HepG2 (cell line): ENCODE data around the gene FAM167B. TPM values are rescaled to one million over a fixed set of nuclear protein-coding genes. Genes with fewer than 3 reads are reported as not detected.

Source experiments
- ARNT ChIP-seq: fragments of 450-650 bp; IDR thresholded peaks from 2 replicates; pipeline ENCODE4 v1.6.1; 2017
- EEA1 ChIP-seq: sonication (generic); formaldehyde crosslinking; IDR thresholded peaks from 2 replicates; pipeline ENCODE4 v1.5.1; 2020; ENCODE audit warnings: mild to moderate bottlenecking, missing genetic modification reagents, borderline replicate concordance
- HIC2 ChIP-seq: sonication (generic); formaldehyde crosslinking; IDR thresholded peaks from 2 replicates; pipeline ENCODE4 v1.9.0; 2022; ENCODE audit warnings: low read depth, missing genetic modification reagents
- KLF16 ChIP-seq, 2 experiments: sonication (generic) in 1 of 2; formaldehyde crosslinking in 1 of 2; IDR thresholded peaks; 2 replicates each; pipeline versions ENCODE4 v1.6.1 to v1.8.0; 2016 to 2023; ENCODE audit warnings: missing genetic modification reagents in 2 of 2, missing compliant biosample characterization in 1 of 2
- KMT2B ChIP-seq: IDR thresholded peaks from 2 replicates; pipeline ENCODE4 v1.6.1; 2016; ENCODE audit warnings: missing genetic modification reagents, missing compliant biosample characterization
- MBD4 ChIP-seq: IDR thresholded peaks from 2 replicates; pipeline ENCODE4 v1.6.1; 2012; ENCODE audit warnings: low read length, inconsistent platforms, borderline replicate concordance
- POLR2A ChIP-seq, 2 experiments: IDR thresholded peaks; 2 replicates each; pipeline ENCODE4 v1.6.1; 2011; ENCODE audit warnings: low read depth in 2 of 2, low read length in 2 of 2, mild to moderate bottlenecking in 1 of 2, moderate library complexity in 1 of 2; ENCODE audit not compliant: insufficient read depth in 1 of 2
- PTBP1 ChIP-seq: fragments of 200-400 bp; formaldehyde crosslinking; IDR thresholded peaks from 2 replicates; pipeline ENCODE4 v1.6.1; 2018; ENCODE audit warnings: low read length, low read depth; ENCODE audit not compliant: poor library complexity, severe bottlenecking
- RXRA ChIP-seq: sonication (generic); formaldehyde crosslinking; IDR thresholded peaks from 2 replicates; pipeline ENCODE4 v1.5.1; 2020; ENCODE audit warnings: missing genetic modification reagents
- ZHX2 ChIP-seq, 2 experiments: sonication (generic) in 1 of 2; formaldehyde crosslinking in 1 of 2; IDR thresholded peaks; 2 replicates each; pipeline versions ENCODE4 v1.6.1 to v1.9.0; 2014 to 2022; ENCODE audit warnings: antibody characterized with exemption in 1 of 2, borderline replicate concordance in 1 of 2, inconsistent platforms in 1 of 2, low read depth in 1 of 2, missing genetic modification reagents in 1 of 2
- ZNF180 ChIP-seq: sonication (generic); formaldehyde crosslinking; IDR thresholded peaks from 2 replicates; pipeline ENCODE4 v1.4.0; 2020; ENCODE audit warnings: low read depth, missing genetic modification reagents, borderline replicate concordance
- ZNF296 ChIP-seq: sonication (generic); formaldehyde crosslinking; conservative IDR thresholded peaks from 2 replicates; pipeline ENCODE4 v1.5.0; 2020; ENCODE audit warnings: mild to moderate bottlenecking, missing genetic modification reagents
- ZNF550 ChIP-seq: sonication (generic); formaldehyde crosslinking; IDR thresholded peaks from 2 replicates; pipeline ENCODE4 v1.4.0; 2020; ENCODE audit warnings: mild to moderate bottlenecking, missing genetic modification reagents, borderline replicate concordance
- ZNF589 ChIP-seq: sonication (generic); formaldehyde crosslinking; conservative IDR thresholded peaks from 2 replicates; pipeline ENCODE4 v1.8.0; 2022; ENCODE audit warnings: mild to moderate bottlenecking, moderate library complexity, missing genetic modification reagents
- ZNF629 ChIP-seq: sonication (generic); formaldehyde crosslinking; conservative IDR thresholded peaks from 2 replicates; pipeline ENCODE4 v1.5.0; 2020; ENCODE audit warnings: missing genetic modification reagents
- ZNF792 ChIP-seq: IDR thresholded peaks from 2 replicates; pipeline ENCODE4 v1.6.1; 2016
- ZSCAN21 ChIP-seq: sonication (generic); formaldehyde crosslinking; IDR thresholded peaks from 2 replicates; pipeline ENCODE4 v1.8.0; 2022; ENCODE audit warnings: mild to moderate bottlenecking, missing genetic modification reagents, moderate library complexity, borderline replicate concordance
- polyA plus RNA-seq, 8 experiments: library from polyadenylated mRNA; depleted of rRNA in 3 of 8; stranded (reverse) in 7 of 8; unstranded in 1 of 8; fragments of >200 nt; fragmentation: Illumina TruSeq in 4 of 8; extraction: Trizol in 4 of 8; gene quantifications; 2 replicates each; pipeline versions ENCODE4 v1.2.1 to v1.2.3, GENCODE V29; 2011 to 2016; ENCODE audit warnings: low read depth in 4 of 8, missing spikeins in 1 of 8, mixed read lengths in 1 of 8; ENCODE audit not compliant: insufficient read depth in 1 of 8
- total RNA-seq, 5 experiments: library from RNA; depleted of rRNA; stranded (reverse); fragments of >200 nt; fragmentation: Illumina TruSeq; extraction: Trizol; gene quantifications; 2 replicates each; pipeline ENCODE4 v1.2.3, GENCODE V29; 2016; ENCODE audit warnings: low read depth in 1 of 5

FAM167B gene
- total and polyA plus RNA-seq, 2 of the 13 experiments (the other 11 are each of a cell fraction or from before 2014, with no cell fraction given), result 0.15 to 0.70 TPM

- no peak for TF ChIP-seq ZHX2 (IDR thresholded peaks at IDR 0.05; ENCODE audit: low read depth)
- TF ChIP-seq ZHX2 (CRISPR knock-in tag; IDR thresholded peaks at IDR 0.05; ENCODE audit: borderline replicate concordance), result 0 out of 2 replicates have a peak, but pooled peaks have one; percentile 40
- TF ChIP-seq ZNF296 (CRISPR knock-in tag), result peak; percentile 43; the same call in 1 of the 2 replicates
- no peak for TF ChIP-seq HIC2
- no peak for TF ChIP-seq ZNF180 (CRISPR knock-in tag)
- no peak for TF ChIP-seq KLF16 (CRISPR knock-in tag; IDR thresholded peaks at IDR 0.05)
- TF ChIP-seq POLR2A (IDR thresholded peaks at IDR 0.05; ENCODE audit: insufficient read depth in 1 of 2, low read depth in 2 of 2, low read length in 2 of 2), result peak; percentile 28 to 85; a peak in 3 of 4 replicates
- no peak for TF ChIP-seq ZNF550 (CRISPR knock-in tag)
- no peak for TF ChIP-seq MBD4
- TF ChIP-seq EEA1, result peak; percentile 92
- peak; percentile 59 for TF ChIP-seq ZNF792 (CRISPR knock-in tag)
- TF ChIP-seq ZSCAN21 (CRISPR knock-in tag), result peak; percentile 29; the same call in 1 of the 2 replicates
- TF ChIP-seq RXRA (CRISPR knock-in tag), result peak; percentile 42
- peak; percentile 93 for TF ChIP-seq PTBP1
- peak; percentile 57 for TF ChIP-seq KMT2B (CRISPR knock-in tag)
- no peak for TF ChIP-seq ZNF589
- no peak for TF ChIP-seq ARNT
- 0 out of 2 replicates have a peak, but pooled peaks have one; percentile 26 for TF ChIP-seq ZNF629 (CRISPR knock-in tag)
Observed at GRCh38 chr1:32291708-32292538, 44.9 kb downstream of the FAM167B start, which contains the start of gene HDAC1 (continued).
